GM12874 (cell line): ENCODE data around the gene FTCD.

Experiments used
- CTCF ChIP-seq: IDR thresholded peaks from 2 replicates; pipeline ENCODE4 v1.5.1; 2011; ENCODE audit warnings: low read depth, mild to moderate bottlenecking, control low read depth, low read length, moderate library complexity; ENCODE audit not compliant: insufficient read depth

Gene FTCD

GRCh38 chr21:46128106-46128932 is 27.1 kb downstream of the FTCD start:
- TF ChIP-seq CTCF, result no peak

GRCh38 chr21:46127239-46128105 is 27.9 kb downstream of the FTCD start:
- TF ChIP-seq CTCF, result no peak

GRCh38 chr21:46126309-46127238 is 28.8 kb downstream of the FTCD start:
- no peak for TF ChIP-seq CTCF

GRCh38 chr21:46125846-46126301 is 29.5 kb downstream of the FTCD start:
- TF ChIP-seq CTCF, result no peak

GRCh38 chr21:46124926-46125845 is 30.2 kb downstream of the FTCD start:
- no peak for TF ChIP-seq CTCF

GRCh38 chr21:46124083-46124925 is 31.1 kb downstream of the FTCD start:
- TF ChIP-seq CTCF, result no peak
